GM23338 (cell line): Measurements from ENCODE around the gene KRT3. TPM values are rescaled to one million over a fixed set of nuclear protein-coding genes. Genes with fewer than 3 reads are reported as not detected.

ENCODE experiments used
- ATAC-seq: fragments of 200-7000 bp; cut with Tn5 transposase; 3 replicates; pipeline ENCODE4 v1.9.1; 2020
- DNase-seq: peaks from one replicate; pipeline ENCODE4 v3.0.0-alpha.2; 2015; ENCODE audit warnings: low spot score
- H2AFZ ChIP-seq: fragments of 200-600 bp; sonication (generic); 2 replicates; pipeline ENCODE4 v1.8.0; 2016; ENCODE audit warnings: antibody characterized with exemption, mild to moderate bottlenecking, moderate library complexity
- H3F3A ChIP-seq: fragments of 200-600 bp; sonication (generic); replicated peaks from 2 replicates; pipeline ENCODE4 v1.8.0; 2017; ENCODE audit warnings: antibody characterized with exemption, mixed run types, low read depth
- H3K27ac ChIP-seq: fragments of 200-600 bp; sonication (generic); 2 replicates; pipeline ENCODE4 v1.6.1; 2016; ENCODE audit warnings: low read depth
- H3K27me3 ChIP-seq: fragments of 200-600 bp; sonication (generic); 2 replicates; pipeline ENCODE4 v1.8.0; 2016; ENCODE audit warnings: mild to moderate bottlenecking, mixed run types, moderate library complexity; ENCODE audit not compliant: insufficient read depth
- H3K36me3 ChIP-seq: fragments of 200-600 bp; sonication (generic); 2 replicates; pipeline ENCODE4 v1.8.0; 2016; ENCODE audit warnings: mild to moderate bottlenecking; ENCODE audit not compliant: insufficient read depth
- H3K4me1 ChIP-seq: fragments of 200-600 bp; sonication (generic); 2 replicates; pipeline ENCODE4 v1.8.0; 2016; ENCODE audit warnings: mild to moderate bottlenecking, moderate library complexity; ENCODE audit not compliant: insufficient read depth
- H3K4me2 ChIP-seq: fragments of 200-600 bp; sonication (generic); 2 replicates; pipeline ENCODE4 v1.7.1; 2017; ENCODE audit warnings: mixed run types
- H3K4me3 ChIP-seq: fragments of 200-600 bp; sonication (generic); 2 replicates; pipeline ENCODE4 v1.6.1; 2016; ENCODE audit warnings: mixed run types
- H3K79me2 ChIP-seq: fragments of 200-600 bp; sonication (generic); replicated peaks from 2 replicates; pipeline ENCODE4 v1.8.0; 2017; ENCODE audit warnings: mild to moderate bottlenecking; ENCODE audit not compliant: insufficient read depth
- H3K9me2 ChIP-seq: fragments of 200-600 bp; sonication (generic); 2 replicates; pipeline ENCODE4 v1.8.0; 2017; ENCODE audit not compliant: insufficient read depth
- H4K20me1 ChIP-seq: fragments of 200-600 bp; sonication (generic); replicated peaks from 2 replicates; pipeline ENCODE4 v1.8.0; 2017; ENCODE audit warnings: mild to moderate bottlenecking; ENCODE audit not compliant: insufficient read depth
- H3K27ac Mint-ChIP-seq: 2 replicates; pipeline ENCODE4 v1.8.0; 2020; ENCODE audit warnings: inconsistent platforms, mild to moderate bottlenecking, moderate library complexity, mixed read lengths
- H3K27me3 Mint-ChIP-seq: 3 replicates; pipeline ENCODE4 v1.8.0; 2022; ENCODE audit warnings: low read depth, mild to moderate bottlenecking, moderate library complexity, mixed read lengths, inconsistent platforms; ENCODE audit not compliant: insufficient read depth, poor library complexity
- H3K36me3 Mint-ChIP-seq: 3 replicates; pipeline ENCODE4 v1.8.0; 2021; ENCODE audit warnings: low read depth, mild to moderate bottlenecking, inconsistent platforms, moderate library complexity, mixed read lengths
- H3K4me1 Mint-ChIP-seq: 3 replicates; pipeline ENCODE4 v1.8.0; 2020; ENCODE audit warnings: mild to moderate bottlenecking, inconsistent platforms, mixed read lengths
- H3K4me3 Mint-ChIP-seq: 3 replicates; pipeline ENCODE4 v1.8.0; 2021; ENCODE audit warnings: moderate library complexity, mild to moderate bottlenecking, inconsistent platforms, mixed read lengths
- H3K9me3 Mint-ChIP-seq: 3 replicates; pipeline ENCODE4 v1.8.0; 2020; ENCODE audit warnings: moderate library complexity, mild to moderate bottlenecking, inconsistent platforms, mixed read lengths
- CTCF ChIP-seq, 2 experiments: fragments of 200-600 bp in 1 of 2; sonication (generic) in 1 of 2; conservative IDR thresholded peaks; 2 replicates each; pipeline versions ENCODE4 v1.5.1 to v1.6.1; 2016 to 2017; ENCODE audit warnings: antibody characterized with exemption in 2 of 2, low read depth in 2 of 2, mild to moderate bottlenecking in 2 of 2, moderate library complexity in 1 of 2
- EZH2 ChIP-seq: fragments of 200-600 bp; sonication (generic); IDR thresholded peaks from one replicate; pipeline ENCODE4 v1.8.0; 2017; ENCODE audit warnings: antibody characterized with exemption, mild to moderate bottlenecking, low read depth; ENCODE audit not compliant: unreplicated experiment
- ZNF462 ChIP-seq: fragments of 250-450 bp; sonication (Bioruptor Pico); IDR thresholded peaks from 2 replicates; pipeline ENCODE4 v1.5.0; 2020; ENCODE audit warnings: mild to moderate bottlenecking, moderate library complexity
- polyA plus RNA-seq: library from polyadenylated mRNA; unstranded; fragments of >200 nt; fragmentation: Nextera tagmentation; extraction: Ambion mirVana; gene quantifications from 2 replicates; pipeline ENCODE4 v1.2.1, GENCODE V29; 2016
- total RNA-seq: library from RNA; depleted of rRNA; stranded (reverse); fragments of >200 nt; shearing (Covaris generic); gene quantifications from 2 replicates; pipeline ENCODE4 v1.2.3, GENCODE V29; 2014

KRT3 gene
- total and polyA plus RNA-seq, 2 experiments from 2014 or later, result not detected

- no peak for TF ChIP-seq CTCF (conservative IDR thresholded peaks at IDR 0.05; ENCODE audit: low read depth in 2 of 2)
- TF ChIP-seq ZNF462, result no peak
These were observed 23.7 kb downstream of the KRT3 start (continued) for GRCh38 chr12:52772188-52772587.

GRCh38 chr12:52771505-52771904 lies 24.4 kb downstream of the KRT3 start:
- TF ChIP-seq EZH2, result no peak
- Histone ChIP-seq H2AFZ (no peak overlapping the region), H3K4me2 (no peak overlapping the region), H3K36me3 (no peaks in the 10 kb centered on the region), H3K4me1 (no peaks in the 10 kb centered on the region), H3F3A (no peaks in the 10 kb centered on the region), H3K27me3 (no peaks in the 10 kb centered on the region), H3K4me3 (no peak overlapping the region), H3K9me2 (0 out of 2 replicates have a peak, but pooled peaks cover 6% of the 10 kb centered on the region), H4K20me1 (no peaks in the 10 kb centered on the region), H3K79me2 (no peaks in the 10 kb centered on the region), H3K27ac (no peak overlapping the region)
- ATAC-seq, result no peak
- Mint-ChIP-seq H3K4me1 (no peaks in the 10 kb centered on the region), H3K36me3 (no peaks in the 10 kb centered on the region), H3K27me3 (peaks cover 2% of the 10 kb centered on the region), H3K9me3 (no peaks in the 10 kb centered on the region), H3K4me3 (no peak overlapping the region), H3K27ac (no peak overlapping the region)
- DNase-seq, result no peak
